Activated T-cell treated with anti-CD3 and anti-CD28 coated beads for 4 hours (primary cell): ENCODE data around the gene HPN.
"Not testable (repeated sequence)": the region's sequence is repeated elsewhere in the genome, so short reads cannot be mapped to it uniquely, and the experiment has no call there.

ENCODE experiments used
- DNase-seq: peaks from one replicate; pipeline ENCODE4 v3.0.0-alpha.2; 2020

HPN gene

DNA sequence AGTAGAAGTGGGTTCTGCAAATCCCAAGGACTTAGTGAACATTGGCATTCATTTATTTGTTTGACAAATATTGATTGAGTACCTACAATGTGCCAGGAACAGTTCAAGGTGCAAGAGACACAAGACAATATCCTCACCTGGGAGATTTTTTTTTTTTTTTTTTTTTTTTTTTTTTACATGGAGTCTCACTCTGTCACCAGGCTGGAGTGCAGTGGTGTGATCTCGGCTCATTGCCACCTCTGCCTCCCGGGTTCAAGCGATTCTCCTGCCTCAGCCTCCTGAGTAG, 13.0 kb upstream of the HPN start:
- not testable (repeated sequence) for DNase-seq

DNA sequence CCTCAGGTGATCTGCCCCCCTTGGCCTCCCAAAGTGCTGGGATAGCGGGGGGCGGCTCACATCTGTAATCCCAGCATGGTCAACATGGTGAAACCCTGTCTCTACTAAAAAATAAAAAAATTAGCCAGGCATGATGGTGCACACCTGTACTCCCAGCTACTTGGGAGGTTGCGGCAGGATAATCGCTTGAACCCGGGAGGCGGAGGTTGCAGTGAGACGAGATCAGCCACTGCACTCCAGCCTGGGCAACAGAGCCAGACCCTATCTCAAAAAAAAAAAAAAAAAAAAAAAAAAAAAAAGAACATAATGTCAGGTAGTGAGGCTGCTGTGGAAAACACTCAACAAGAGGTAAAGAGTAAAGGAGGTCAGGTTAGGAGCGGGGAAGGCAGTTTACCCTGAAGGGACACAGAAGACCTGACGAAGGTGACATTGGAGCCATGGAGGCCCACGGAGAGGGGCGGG, 12.2 kb upstream of the HPN start:
- not testable (repeated sequence) for DNase-seq

DNA sequence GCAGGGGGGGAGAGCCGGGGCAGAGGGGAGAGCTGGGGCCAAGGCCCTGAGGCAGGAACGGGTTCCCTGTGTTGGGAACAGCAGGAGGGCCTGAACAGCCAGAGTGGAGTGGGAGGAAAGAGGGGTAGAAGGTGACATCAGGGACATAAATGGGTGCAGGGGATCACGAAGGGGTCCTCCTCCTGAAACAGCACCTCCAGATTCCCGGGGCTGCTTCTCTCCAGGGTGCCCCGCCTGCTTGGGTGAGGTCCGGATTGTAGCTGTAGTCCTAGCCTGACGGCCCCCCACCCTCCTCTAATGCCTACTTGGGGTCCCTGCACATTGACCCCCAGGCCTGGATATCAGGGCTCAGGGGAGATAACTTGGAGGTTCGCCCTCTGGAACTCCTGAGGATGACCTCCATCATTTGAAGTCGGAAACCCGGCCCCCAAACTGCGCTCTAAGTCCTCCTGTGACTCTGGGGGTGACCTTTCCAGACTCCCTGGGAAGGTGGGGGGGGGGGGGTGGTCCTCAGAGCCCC, 11.7 kb upstream of the HPN start:
- no peak for DNase-seq

GRCh38 chr19:35030257-35031071, 11.1 kb upstream of the HPN start, which contains the start of gene SCN1B:
Gene SCN1B (plus strand): TSS chr19:35030470. CDS start chr19:35030821, 351 bp downstream.
- peak; percentile 65 for DNase-seq

DNA sequence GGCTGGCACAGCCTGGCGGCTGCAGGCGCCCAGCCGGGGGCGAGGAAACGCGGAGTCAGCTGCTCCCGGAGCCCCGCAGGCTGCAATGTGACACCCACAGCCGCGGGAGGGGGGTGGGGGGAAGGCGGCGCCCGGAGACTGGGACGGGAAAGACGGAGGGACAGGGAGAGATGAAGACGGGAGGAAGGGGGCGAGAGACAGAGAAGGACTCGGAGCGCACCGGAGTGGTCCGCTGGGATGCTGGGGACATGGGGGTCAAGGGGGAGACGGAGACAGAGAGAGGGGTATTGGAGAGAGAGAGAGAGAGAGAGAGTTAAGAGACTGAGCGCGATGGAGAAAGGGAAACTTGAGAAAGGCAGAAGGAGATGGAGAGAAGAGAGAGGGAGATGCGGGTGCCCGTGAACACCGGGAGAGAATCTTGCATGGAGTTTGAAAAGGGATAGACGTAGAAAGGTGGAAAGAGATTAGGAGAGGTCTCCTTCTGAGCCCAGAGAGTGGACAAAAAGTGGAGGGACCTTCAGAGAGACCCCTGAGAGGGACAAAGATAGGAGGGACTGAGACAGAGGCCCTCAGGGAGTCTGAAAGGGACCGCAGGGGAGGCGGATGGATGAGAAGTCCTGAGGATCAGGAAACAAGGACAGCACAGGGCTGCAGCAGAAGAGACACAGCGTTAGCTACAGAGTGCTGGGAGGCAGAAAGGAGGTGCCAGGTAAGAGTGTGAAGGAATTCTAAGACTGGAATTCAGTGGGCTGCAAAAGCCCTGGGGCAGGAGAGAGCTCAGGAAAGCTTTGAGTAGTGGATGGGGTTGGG, 10.2 kb upstream of the HPN start:
- no peak for DNase-seq

- DNase-seq, result no peak
Measured at GRCh38 chr19:35032356-35032865, 9.1 kb upstream of the HPN start.

GRCh38 chr19:35033067-35034004, 8.2 kb upstream of the HPN start:
- DNase-seq, result no peak

DNA sequence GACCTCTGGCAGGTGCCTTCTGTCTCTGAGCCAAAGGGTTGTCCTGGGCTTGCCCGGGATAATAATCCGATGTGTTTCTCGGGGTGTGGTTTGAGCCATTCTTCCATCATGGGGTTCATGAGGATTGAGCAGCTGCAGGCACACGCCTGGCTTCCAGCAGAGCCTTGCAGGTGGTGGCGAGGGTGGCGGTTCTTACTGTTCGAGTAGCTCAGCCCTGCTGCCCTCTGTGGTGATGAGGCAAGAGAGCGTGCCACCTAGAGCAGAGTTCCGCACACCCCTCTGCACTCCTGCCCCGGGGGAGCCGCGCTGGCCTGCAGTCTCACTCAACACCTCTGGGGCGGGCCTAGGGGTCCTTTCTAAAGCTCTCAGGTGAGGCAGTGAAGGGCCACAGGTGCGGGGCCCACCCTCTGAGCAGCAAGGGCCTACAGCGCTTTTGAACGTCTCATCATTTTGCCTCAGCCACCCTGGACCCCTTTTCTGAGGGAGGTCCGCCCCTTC, 7.5 kb upstream of the HPN start:
- no peak for DNase-seq

- no peak for DNase-seq
Measured at GRCh38 chr19:35034588-35035382, 6.7 kb upstream of the HPN start.

DNA sequence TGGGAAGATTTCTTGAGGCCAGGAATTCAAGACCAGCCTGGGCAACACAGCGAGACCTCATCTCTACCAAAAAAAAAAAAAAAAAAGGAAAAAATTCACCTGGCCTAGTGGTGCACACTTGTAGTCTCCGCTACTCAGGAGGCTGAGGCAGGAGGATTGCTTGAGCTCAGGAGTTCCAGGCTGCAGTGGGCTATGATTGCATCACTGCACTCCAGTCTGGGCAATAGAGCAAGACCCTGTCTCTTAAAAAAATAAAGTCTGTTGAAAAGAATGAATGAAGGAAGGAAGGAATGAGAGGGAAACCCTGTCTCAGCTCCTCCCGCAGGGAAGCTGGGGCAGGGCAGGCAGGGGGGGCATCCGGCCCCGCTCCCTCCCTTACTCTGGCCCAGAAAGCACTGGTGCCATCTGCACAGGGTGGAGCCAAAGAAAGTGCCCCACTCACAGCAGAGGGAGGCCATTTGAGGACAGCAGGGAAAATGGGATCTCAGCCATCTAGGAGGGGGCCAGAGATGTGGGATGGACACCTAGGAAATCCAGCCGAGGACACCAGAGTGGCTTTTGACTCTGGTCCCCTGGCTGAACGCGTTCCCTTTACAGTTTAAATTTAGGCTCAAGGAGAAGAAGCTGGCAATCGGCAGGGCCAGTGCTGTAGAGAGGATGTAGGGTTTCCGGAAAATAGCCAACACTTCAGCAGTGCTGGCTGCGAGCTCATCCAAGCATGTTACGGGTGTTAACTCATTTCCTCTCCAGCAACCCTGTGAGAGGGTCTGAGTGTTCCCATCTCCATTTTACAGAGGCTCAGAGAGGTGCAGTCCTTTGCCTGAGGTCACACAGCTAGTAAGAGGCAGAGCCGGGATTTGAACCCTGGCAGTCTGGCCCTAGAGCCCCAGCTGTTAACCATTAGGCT, 3.6 kb upstream of the HPN start:
- DNase-seq, result no peak

DNA sequence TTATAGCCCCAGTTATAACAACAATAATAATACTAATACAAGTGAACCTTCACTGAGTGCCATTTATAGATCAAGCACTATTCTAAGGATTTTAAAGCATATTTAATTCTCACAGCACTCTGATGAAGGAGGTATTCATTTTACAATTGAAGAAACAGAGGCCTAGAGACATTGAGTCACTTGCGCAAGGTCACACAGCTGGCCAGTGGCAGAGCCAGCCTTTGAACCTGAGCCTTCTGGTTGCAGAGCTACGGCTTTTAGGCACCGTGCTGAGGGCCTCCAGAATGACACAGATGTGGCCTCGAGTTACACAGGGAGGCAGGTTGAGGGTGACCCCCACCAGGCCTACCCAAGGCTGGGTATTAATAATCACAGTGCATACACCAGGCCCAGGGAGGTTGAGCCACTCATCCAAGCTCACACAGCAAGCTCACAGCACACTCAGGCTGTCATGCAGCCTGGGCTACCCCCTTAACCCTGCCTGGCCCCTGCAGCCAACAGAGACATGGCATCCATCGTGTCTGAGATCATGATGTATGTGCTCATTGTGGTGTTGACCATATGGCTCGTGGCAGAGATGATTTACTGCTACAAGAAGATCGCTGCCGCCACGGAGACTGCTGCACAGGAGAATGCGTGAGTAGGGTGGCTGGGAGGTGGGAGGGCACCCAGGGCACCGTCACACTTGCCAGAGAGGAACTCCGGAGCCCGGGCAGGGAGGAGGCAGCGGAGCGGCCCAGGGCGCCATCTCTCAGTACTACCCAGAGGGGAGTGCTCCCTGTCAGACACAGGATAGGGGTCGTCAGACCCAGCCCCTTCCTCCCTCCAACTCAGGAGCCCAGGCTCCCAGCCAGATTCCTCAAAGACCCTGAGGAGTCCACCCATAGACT, 2.7 kb upstream of the HPN start:
- DNase-seq, result no peak

DNA sequence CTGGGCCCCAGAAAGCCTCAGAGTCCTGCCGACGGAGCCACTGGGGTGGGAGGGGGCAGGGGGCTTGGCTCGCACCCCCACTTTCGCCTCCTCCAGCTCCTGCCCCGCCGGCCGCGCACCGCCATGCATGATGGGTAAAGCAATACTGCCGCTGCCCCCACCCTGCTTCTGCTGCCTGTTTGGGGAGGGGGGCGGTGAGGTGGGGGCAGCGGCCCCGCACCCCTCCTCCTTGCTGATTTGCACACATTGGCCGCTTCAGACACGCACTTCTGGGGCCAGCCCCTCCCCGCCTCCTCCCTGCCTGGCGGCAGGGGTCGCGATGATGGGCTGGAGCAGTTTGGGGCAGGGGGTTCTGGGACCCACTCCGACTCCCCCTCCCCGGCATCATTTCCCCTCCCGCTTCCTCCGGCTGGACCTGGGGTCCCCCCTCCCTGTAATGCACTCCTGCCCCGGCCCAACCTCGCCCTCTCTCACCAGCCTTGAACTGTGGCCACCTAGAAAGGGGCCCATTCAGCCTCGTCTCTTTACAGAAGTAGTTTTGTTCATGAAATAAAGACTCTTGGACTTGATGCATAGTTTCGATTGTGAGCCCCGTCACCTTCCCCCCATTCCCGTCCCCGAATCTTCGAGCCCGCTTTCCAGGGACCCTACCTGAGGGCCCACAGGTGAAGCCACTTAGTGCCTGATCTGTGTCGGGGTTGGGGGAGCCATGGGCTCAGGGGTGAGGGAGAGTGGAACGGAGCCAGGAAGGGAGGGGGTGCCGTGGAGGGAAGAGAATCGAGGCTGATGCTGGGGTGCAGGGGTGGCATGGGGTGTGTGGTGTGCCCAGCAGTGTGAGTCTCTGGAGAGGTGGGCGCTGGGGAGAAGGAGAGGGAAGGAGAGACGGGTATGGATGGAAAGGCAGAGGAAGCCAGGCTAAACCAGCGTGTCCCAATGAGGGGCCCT, 1.4 kb upstream of the HPN start:
- DNase-seq, result no peak

- DNase-seq, result no peak
Measured at GRCh38 chr19:35040826-35041547, 534 bp upstream of the HPN start.

GRCh38 chr19:35042056-35042730, 672 bp downstream of the HPN start:
- DNase-seq, result no peak

GRCh38 chr19:35042954-35043604, 1.6 kb downstream of the HPN start:
- no peak for DNase-seq

DNA sequence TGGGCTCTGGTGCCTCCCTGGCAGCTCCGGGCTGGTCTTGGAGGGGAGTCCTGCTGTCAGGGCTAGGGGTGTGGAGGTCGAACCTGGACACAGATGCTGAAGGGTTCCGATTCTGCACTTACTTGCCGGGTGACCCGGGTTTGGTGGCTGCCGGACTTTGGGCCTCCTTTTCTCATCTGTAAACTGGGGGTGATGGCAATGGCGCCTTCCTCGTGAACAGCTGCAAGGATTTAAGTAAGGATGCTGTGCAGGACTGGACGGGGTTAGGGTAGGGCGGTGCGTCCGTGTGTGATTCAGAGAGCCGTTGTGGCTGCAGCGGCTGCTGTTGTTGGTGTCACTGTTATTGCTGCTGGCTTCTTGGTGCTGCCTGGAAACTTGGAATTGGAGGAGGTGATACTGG, 2.4 kb downstream of the HPN start:
- no peak for DNase-seq
